ENCODE measurements around the gene PLAAT3.
A peak's percentile ranks its signal among the peaks of the same experiment; 100 is the strongest.

PLAAT3 gene

GRCh38 chr11:63574856-63575602, 39.2 kb downstream of the PLAAT3 start:
- H3K27ac Mint-ChIP-seq (ENCODE audit: low read depth), result peak overlapping the region; percentile 96
- H3K27me3 Mint-ChIP-seq, result no peaks in the 10 kb centered on the region
- H3K9me3 Mint-ChIP-seq, result no peaks in the 10 kb centered on the region

GRCh38 chr11:63573881-63574855, 40.1 kb downstream of the PLAAT3 start:
- H3K27me3 Mint-ChIP-seq, result no peaks in the 10 kb centered on the region
- DNase-seq (ENCODE audit: low spot score in 2 of 2) (no peak), ATAC-seq (replicated peaks; ENCODE audit: extremely low read depth, poor library complexity, severe bottlenecking) (peak; percentile 76)
- H3K4me3 Mint-ChIP-seq, result peak overlapping the region; percentile 72
- H3K4me1 Mint-ChIP-seq, result peaks cover 32% of the 10 kb centered on the region
- no peaks in the 10 kb centered on the region for H3K9me3 Mint-ChIP-seq
- H3K27ac Mint-ChIP-seq (ENCODE audit: low read depth), result peak overlapping the region; percentile 96
- peaks cover 5% of the 10 kb centered on the region for H3K36me3 Mint-ChIP-seq (ENCODE audit: insufficient read depth)

More at GRCh38 chr11:63574856-63575602, 39.2 kb downstream of the PLAAT3 start:
- no peak for ATAC-seq (replicated peaks; ENCODE audit: extremely low read depth, poor library complexity, severe bottlenecking)
- Mint-ChIP-seq H3K4me3 (peak overlapping the region; percentile 72), H3K36me3 (ENCODE audit: insufficient read depth) (peaks cover 5% of the 10 kb centered on the region), H3K4me1 (peaks cover 32% of the 10 kb centered on the region)
- no peak for DNase-seq (ENCODE audit: low spot score in 2 of 2)

- DNase-seq (ENCODE audit: low spot score in 2 of 2) (no peak), ATAC-seq (replicated peaks; ENCODE audit: extremely low read depth, poor library complexity, severe bottlenecking) (no peak)
- Mint-ChIP-seq H3K27me3 (no peaks in the 10 kb centered on the region), H3K4me3 (no peak overlapping the region), H3K27ac (ENCODE audit: low read depth) (peak overlapping the region; percentile 96), H3K9me3 (no peaks in the 10 kb centered on the region), H3K4me1 (peaks cover 38% of the 10 kb centered on the region), H3K36me3 (ENCODE audit: insufficient read depth) (peaks cover 9% of the 10 kb centered on the region)
Measured at GRCh38 chr11:63572026-63572688, 42.1 kb downstream of the PLAAT3 start.

DNA sequence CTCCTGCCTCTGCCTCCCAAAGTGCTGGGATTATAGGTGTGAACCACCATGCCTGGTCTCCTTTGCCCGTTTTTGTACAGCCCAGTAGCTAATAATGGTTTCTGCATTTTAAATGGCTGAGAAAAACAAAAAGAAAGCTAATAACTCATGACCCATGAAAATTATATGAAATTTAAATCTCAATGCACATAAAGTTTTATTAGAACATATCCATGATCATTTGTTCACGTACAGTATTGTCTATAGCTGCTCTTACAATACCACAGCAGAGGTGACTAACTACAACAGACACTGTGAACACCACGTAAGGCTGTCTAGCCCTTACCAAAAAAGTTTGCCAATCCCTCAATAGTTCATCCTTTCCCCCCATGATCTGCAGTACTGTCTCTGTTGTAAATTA, 44.7 kb downstream of the PLAAT3 start:
- peaks cover 16% of the 10 kb centered on the region for H3K36me3 Mint-ChIP-seq (ENCODE audit: insufficient read depth)
- no peak for ATAC-seq (replicated peaks; ENCODE audit: extremely low read depth, poor library complexity, severe bottlenecking)
- no peak overlapping the region for H3K4me3 Mint-ChIP-seq
- no peaks in the 10 kb centered on the region for H3K9me3 Mint-ChIP-seq
- no peak for DNase-seq (ENCODE audit: low spot score in 2 of 2)
- H3K27me3 Mint-ChIP-seq, result no peaks in the 10 kb centered on the region
- H3K4me1 Mint-ChIP-seq, result peaks cover 39% of the 10 kb centered on the region
- peak overlapping the region; percentile 96 for H3K27ac Mint-ChIP-seq (ENCODE audit: low read depth)

- Mint-ChIP-seq H3K4me3 (peak overlapping the region; percentile 24), H3K27me3 (no peaks in the 10 kb centered on the region), H3K9me3 (no peaks in the 10 kb centered on the region), H3K36me3 (ENCODE audit: insufficient read depth) (peaks cover 13% of the 10 kb centered on the region), H3K4me1 (peaks cover 41% of the 10 kb centered on the region), H3K27ac (ENCODE audit: low read depth) (peak overlapping the region; percentile 96)
- peak in 1 of 2 donors; percentile 90 for DNase-seq (ENCODE audit: low spot score in 2 of 2)
- peak; percentile 92 for ATAC-seq (replicated peaks; ENCODE audit: extremely low read depth, poor library complexity, severe bottlenecking)
Measured at GRCh38 chr11:63567044-63567840, 47.0 kb downstream of the PLAAT3 start.

GRCh38 chr11:63564784-63565350, 49.4 kb downstream of the PLAAT3 start:
- peak overlapping the region; percentile 86 for H3K27ac Mint-ChIP-seq (ENCODE audit: low read depth)
- ATAC-seq (replicated peaks; ENCODE audit: extremely low read depth, poor library complexity, severe bottlenecking), result no peak
- H3K4me3 Mint-ChIP-seq, result no peak overlapping the region
- no peaks in the 10 kb centered on the region for H3K9me3 Mint-ChIP-seq
- peaks cover 47% of the 10 kb centered on the region for H3K4me1 Mint-ChIP-seq
- peaks cover 12% of the 10 kb centered on the region for H3K36me3 Mint-ChIP-seq (ENCODE audit: insufficient read depth)
- no peak for DNase-seq (ENCODE audit: low spot score in 2 of 2)
- no peaks in the 10 kb centered on the region for H3K27me3 Mint-ChIP-seq

- no peak for DNase-seq (ENCODE audit: low spot score in 2 of 2)
- no peak for ATAC-seq (replicated peaks; ENCODE audit: extremely low read depth, poor library complexity, severe bottlenecking)
- no peaks in the 10 kb centered on the region for H3K27me3 Mint-ChIP-seq
- peaks cover 12% of the 10 kb centered on the region for H3K36me3 Mint-ChIP-seq (ENCODE audit: insufficient read depth)
- H3K27ac Mint-ChIP-seq (ENCODE audit: low read depth), result peak overlapping the region; percentile 86
- peak overlapping the region; percentile 7 for H3K4me3 Mint-ChIP-seq
- peaks cover 50% of the 10 kb centered on the region for H3K4me1 Mint-ChIP-seq
- no peaks in the 10 kb centered on the region for H3K9me3 Mint-ChIP-seq
Measured at GRCh38 chr11:63564056-63564774, 50.0 kb downstream of the PLAAT3 start.

DNA sequence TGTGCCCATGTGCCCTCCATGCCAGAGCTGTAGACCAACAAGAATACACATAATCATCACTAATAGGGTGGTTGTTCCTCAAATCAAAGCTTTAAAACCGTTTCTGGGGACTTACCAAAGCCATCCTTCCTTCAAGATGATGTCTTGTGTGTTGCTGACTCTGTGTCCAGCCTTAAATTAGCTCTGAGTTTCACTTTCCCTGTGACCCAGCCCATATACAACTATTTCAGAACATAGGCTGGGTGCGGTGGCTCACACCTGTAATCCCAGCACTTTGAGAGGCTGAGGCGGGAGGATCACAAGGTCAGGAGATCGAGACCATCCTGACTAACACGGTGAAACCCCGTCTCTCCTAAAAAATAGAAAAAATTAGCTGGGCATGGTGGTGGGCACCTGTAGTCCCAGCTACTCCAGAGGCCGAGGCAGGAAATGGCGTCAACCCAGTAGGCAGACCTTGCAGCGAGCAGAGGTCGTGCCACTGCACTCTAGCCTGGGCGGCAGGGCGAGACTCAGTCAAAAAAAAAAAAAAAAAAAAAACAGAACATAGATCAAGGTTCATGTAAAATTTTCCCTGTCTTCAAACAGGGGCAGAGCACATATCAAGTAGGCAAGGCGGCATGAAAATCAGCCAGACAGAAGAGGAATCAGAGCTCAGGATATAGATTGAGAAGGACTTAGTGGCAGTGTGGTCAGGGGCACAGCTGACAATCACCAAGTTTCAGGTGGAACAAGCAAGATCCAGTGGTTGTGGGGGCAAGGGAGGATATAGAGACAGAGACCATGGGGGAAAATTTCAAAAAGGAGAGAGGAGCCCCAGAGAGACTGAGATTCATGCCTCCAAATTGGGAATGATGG, 50.8 kb downstream of the PLAAT3 start, which contains the start of gene PLAAT2:
TSS of gene PLAAT2 (minus strand) at position 179 of the 855 bp plus-strand sequence. CDS start at position 124, 55 bp downstream.
- DNase-seq (ENCODE audit: low spot score in 2 of 2), result no peak
- Mint-ChIP-seq H3K27ac (ENCODE audit: low read depth) (peak within 1 kb of the TSS; percentile 86), H3K9me3 (no peaks in the 10 kb centered on the region), H3K4me3 (no peak within 1 kb of the TSS), H3K27me3 (no peaks in the 10 kb centered on the region), H3K36me3 (ENCODE audit: insufficient read depth) (peaks cover 12% of the 10 kb centered on the region), H3K4me1 (peaks cover 50% of the 10 kb centered on the region)
- no peak for ATAC-seq (replicated peaks; ENCODE audit: extremely low read depth, poor library complexity, severe bottlenecking)

DNA sequence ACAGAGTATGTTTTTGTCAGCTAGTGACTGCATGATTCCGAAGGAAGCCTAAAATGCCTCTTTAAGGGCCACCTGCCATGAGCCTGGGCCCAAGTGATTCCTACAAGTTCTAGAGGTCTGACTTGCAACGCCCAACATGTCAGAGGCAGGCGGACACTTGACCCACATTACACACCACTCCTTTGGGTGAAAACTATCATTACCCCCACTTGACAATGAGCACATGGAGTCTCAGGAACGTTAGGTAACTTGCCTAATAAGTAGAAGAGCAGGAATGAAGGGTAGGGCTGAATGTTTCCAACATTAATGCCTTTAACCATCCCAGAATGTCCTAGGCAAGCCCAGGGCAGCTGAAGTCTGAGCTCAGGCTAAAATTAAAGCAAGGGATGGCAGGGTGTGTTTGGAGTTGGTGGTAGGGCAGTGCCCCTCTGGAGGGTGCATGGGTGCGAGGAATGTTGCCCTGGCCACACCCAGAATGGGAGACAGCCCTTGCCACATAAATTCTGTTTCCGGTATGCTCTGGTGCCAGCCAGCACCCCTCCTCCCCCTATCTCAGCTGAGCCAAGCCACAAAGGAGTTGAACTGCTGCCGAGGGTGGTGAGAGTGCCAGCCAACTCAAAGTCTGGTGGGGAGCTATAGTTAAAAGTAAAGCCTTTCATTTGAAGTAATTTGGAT, 53.6 kb downstream of the PLAAT3 start:
- peaks cover 2% of the 10 kb centered on the region for H3K36me3 Mint-ChIP-seq (ENCODE audit: insufficient read depth)
- H3K9me3 Mint-ChIP-seq, result no peaks in the 10 kb centered on the region
- peak overlapping the region; percentile 52 for H3K4me3 Mint-ChIP-seq
- DNase-seq (ENCODE audit: low spot score in 2 of 2) (no peak), ATAC-seq (replicated peaks; ENCODE audit: extremely low read depth, poor library complexity, severe bottlenecking) (peak; percentile 65)
- peak overlapping the region; percentile 65 for H3K27ac Mint-ChIP-seq (ENCODE audit: low read depth)
- H3K4me1 Mint-ChIP-seq, result peaks cover 45% of the 10 kb centered on the region
- no peaks in the 10 kb centered on the region for H3K27me3 Mint-ChIP-seq

DNA sequence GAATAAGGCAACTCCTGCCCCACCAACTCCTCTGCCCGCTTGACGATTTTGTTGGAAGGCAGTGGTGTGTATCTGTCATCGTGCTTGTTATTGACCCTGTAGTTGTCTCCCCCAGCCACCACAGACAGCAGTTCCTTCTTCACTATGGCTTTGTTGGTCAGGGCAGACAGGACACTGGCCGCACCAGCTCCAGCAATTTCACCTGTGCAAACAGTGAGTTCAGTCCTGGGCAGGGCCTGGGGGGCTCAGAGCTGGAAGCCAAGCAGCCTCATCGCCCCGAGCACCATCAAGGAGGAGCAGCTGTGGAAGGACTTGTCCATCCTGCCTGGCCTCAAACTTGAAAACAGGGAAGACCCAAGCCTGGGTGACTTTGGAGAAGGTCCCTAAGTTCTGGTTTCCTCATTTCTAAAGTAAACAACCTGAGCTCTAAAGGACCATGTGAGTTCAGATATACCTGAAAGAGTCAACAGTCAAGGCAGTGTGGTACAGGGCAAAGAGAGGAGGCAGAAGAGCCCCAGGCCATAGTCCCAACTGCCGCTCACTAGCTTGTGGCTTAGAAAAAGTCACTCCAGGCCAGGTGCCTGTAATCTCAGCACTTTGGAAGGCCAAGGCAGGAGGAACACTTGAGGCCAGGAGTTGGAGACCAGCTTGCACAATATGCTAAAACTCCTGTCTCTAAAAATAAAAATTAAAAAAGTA, 55.6 kb downstream of the PLAAT3 start:
- Mint-ChIP-seq H3K9me3 (no peaks in the 10 kb centered on the region), H3K27ac (ENCODE audit: low read depth) (peak overlapping the region; percentile 13), H3K36me3 (ENCODE audit: insufficient read depth) (peaks cover 6% of the 10 kb centered on the region), H3K4me3 (no peak overlapping the region), H3K4me1 (peaks cover 47% of the 10 kb centered on the region), H3K27me3 (no peaks in the 10 kb centered on the region)
- ATAC-seq (replicated peaks; ENCODE audit: extremely low read depth, poor library complexity, severe bottlenecking) (no peak), DNase-seq (ENCODE audit: low spot score in 2 of 2) (no peak)
